GM15510 (cell line): ENCODE measurements around the gene ACTG1.

ENCODE experiments used
- POLR2A ChIP-seq: IDR thresholded peaks from 3 replicates; pipeline ENCODE4 v1.6.1; 2011; ENCODE audit warnings: borderline replicate concordance; ENCODE audit not compliant: insufficient read length; ENCODE audit errors: extremely low read depth

Gene ACTG1

DNA sequence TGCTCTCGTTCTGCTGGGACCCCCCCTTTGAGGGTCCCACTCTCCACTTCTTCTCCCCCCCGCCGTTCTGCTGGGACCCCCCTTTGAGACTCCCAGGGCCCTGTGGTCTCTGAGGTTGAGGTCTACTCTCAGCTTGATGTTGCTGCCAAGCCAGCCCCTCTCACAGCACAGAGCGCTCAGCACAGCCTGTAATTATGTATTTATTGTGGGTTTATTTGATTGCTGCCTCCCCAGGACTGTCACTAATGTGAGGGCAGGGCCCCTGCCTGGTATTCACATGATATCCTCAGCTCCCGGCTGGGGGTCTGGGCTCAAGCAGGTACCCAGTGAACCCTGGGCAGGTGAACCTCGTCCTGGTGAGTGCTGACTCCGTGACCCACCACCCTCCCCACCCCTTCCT, 35.4 kb downstream of the ACTG1 start:
- TF ChIP-seq POLR2A = no peak

DNA sequence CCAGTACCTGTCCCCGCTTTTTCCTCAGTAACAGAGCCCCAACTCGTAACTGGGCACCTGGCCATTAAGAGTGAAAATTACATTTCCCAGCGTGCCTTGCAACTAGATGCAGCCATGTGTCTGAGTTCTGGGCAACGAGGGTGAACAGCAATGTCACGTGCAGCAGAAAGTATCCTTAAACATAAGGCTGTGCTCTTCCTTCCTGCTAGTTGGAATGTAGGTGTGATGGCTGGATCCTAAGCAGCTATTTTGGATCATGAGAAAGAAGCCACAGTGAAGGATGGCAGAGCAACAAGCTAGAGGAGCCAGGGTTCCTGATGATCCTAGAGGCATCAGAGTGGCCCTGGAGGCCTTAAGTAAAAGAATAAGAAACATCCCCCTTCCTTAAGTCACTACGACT, 36.0 kb downstream of the ACTG1 start:
- TF ChIP-seq POLR2A = no peak

DNA sequence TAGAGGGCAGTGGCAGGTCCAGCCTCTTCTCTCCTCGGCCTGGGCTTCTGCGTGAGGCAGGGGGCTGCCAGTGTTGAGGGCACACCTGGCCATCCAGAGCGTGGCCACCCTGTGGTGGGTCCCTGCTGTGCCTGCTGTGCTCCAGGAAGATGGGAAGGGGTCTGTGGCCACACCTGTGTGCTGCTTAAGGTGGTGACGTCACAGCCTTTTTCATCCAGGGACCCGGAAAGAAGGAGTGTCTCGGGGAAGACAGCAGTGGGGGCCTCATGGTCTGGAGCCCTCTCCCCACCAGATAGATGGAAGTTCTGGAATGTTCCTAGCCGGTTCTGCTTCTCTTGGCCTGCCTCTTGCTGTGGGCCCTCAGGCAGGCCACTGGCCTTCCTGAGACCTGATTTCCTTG, 36.5 kb downstream of the ACTG1 start:
- TF ChIP-seq POLR2A = no peak

DNA sequence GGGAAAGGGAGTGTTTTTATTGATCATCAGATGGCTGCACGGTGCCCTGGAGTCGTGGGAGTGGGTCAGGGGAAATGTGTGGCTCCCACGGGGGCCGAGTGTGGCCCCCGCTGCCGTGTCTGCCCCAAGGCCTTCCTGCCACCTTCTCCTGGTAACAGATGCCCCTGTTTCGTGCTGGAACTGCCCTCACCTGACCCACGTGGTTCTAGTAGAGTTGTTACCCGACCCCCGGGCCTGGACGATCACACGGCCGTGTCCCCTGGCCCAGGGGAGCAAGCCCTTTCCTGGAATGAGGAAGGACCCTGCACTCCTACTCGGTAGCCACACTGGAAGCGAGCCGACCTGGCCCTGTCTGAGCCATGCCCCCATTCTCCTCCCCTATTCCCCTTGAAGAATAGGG, 37.6 kb downstream of the ACTG1 start:
- no peak for TF ChIP-seq POLR2A

DNA sequence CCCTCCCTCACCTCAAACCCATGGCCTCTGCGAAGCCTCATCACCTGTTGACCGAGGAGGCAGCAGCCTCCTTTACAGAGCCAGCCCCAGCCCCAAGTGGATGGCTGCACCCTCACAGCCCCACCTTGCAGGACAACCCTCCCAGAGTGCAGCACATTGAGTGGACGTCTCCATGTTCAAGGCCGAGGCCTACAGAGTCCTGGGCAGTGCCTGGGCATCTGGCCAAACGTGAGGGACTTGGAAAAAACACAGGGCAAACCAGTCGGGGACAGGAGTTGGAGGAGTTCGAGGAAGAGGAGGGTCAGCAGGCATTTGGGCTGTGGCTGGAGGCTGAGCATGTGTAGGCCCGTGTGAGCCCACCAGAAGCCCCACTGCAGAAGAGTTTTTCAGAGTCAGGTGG, 39.6 kb downstream of the ACTG1 start:
- no peak for TF ChIP-seq POLR2A

DNA sequence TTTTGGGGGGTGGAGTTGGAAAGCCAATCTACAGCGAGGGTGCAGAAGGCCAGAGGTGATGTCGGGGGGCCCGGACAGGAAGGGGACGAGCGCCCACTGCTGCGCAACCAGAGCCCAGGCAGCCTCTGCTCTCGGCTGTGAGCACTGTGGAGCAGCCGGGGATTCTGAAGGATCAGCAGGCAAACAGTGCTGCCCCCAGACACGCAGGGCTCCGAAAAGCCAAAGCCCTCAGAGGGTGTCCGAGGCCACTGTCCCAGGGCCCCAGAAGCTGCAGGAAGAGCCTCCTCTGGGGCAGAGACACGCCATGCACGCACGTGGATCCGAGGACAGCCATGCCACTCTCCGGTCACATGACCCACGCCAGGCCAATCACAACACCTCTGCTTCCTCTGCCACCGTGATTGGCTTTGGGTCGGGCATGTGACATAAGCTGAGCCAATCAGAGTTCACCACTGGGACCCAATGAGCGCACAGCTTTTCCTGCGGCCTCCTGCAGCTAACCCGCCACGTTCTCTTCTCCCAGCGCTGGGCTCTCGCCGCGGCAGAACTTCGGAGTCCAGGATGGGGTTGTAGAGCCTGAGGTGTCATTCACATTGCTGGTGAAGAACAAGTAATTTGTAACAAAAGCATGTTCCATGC, 40.7 kb downstream of the ACTG1 start:
- no peak for TF ChIP-seq POLR2A

DNA sequence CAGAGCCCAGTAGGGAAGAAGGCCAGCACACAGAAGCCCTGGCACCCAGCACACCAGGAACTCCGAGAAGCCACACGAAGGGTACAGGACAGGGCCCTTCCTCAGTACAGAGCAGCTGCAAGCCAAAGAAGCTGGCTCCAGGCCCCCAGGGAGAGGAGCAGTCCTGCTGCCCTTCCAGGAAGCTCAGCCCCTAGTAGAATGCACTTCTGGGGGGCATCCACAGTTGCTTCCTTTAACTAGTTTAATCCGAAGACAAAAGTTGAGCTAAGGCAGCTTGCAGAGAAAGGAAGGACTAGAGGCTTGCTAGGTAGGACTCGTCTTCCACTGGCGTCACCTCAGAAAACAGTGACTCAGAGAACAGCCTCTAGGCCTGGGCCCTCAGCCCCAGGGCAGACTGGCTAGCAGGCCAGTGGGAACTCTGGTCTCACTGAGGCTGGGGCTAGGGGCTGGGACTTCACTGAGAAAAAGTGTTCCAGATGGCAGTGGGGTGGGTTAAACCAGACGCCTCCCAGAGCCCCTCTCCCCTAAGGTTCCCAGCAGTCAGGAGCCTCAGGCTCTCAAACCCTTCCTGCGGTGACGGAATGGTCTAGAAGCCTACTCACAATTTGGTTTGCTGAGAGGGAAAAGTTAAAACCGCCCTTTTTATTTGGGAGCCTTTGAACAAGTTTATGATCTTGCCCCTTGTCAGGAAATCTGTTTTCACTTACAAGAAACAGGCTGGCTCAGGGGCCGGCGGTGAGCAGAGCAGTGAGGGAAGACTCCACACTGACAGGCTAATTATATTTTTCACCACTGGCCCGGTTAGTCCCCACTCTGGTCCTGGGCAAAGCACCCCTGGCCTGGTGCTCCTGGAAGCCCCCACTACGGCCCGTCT, 41.4 kb downstream of the ACTG1 start:
- no peak for TF ChIP-seq POLR2A

DNA sequence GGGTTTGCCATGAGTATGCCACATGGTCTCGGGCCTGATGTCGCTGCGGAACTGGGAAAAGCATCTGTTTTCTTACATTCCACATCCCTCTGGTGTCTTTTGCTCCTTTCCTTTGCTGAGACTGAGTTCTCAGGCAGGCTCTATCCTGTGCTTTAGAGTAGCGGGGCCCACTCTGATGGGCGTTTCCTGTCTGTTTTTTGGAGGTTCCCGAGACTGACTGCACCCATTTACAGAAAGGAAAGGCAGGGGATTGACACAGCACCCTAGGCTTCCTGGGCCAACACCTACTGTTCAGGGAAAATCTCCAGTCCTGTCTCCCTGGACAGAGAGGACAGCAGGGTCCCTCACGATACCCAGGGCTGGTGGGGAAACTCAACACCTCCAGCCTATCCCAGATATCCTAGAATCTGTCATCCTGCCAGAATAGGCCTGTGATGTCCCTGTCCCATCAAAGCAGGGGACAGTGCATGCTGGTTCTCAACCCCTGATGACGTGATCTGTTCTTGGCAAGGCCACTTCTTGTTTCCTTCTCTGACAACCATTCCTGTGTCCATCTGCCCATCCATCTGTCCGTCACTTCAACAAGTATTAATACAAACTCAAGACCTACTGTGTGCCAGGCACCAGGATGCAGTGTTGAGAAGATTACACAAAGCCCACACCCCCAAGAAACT, 42.2 kb downstream of the ACTG1 start:
- no peak for TF ChIP-seq POLR2A

DNA sequence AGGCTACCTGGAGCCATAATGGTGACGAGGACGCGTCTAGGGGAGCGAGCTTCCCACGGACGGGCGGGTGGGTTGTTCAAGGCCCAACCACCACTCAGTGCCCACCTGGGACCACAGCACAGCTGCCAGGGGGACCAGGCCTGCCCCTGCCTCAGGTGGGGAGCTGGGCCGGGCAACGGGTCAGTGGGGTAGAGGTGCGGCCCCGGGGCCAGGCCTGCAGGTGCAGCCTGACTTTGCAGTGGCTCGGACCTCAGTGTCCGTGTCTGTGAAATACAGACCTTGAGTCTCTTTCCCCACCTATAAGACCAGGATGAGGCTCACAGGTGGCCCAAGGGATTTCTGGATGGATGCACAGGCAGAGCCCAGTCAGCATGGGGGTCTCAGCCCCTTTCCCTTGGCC, 43.3 kb downstream of the ACTG1 start:
- TF ChIP-seq POLR2A = no peak

DNA sequence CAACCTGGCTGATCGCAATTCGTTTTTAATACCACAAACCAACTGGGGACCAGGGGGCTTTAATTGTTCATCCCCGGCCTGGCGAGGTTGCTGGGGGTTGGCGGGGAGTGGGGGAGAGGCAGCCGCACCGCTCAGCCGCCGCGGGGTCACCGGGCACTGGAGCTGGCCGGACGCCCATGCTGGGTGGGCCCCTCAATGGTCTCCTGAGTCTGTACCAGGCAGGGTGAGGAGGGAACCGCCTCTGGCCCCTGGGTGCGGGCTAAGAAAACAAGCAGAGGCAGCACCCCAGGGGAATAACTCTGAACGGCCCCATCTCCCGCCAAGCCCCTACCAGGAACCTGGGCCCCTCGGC, 43.9 kb downstream of the ACTG1 start:
- no peak for TF ChIP-seq POLR2A

DNA sequence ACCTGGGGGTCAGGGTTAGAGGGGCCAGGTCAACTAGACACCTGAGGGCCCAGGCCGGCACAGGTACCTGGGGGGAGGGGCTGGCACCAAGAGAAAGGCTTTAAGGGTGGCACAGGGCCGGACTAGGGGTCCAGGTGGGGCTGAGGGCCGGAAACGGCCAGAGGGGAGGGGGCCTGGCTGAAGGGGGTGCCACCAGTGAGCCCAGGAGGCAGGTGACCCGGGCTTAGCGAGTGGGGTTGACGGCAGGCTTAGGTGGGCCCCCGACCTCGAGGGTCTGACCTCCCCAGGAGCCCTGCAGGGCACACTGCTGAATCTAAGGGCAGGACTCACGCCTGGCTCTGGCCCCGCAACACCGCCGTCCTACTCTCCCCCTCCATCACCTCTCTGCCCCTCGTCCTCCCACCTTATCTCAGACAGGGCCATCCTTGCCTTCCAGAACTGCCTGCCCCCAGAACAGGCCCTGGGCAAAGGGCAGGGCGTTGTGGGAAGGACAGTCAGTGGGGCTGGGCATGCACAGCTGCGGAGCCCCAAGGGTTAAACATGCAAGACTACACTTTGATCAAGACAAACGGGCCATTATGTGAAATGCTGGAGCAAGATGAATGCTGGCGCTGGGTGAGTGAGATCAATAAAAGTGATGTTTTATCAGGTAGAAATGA, 44.4 kb downstream of the ACTG1 start:
- no peak for TF ChIP-seq POLR2A

DNA sequence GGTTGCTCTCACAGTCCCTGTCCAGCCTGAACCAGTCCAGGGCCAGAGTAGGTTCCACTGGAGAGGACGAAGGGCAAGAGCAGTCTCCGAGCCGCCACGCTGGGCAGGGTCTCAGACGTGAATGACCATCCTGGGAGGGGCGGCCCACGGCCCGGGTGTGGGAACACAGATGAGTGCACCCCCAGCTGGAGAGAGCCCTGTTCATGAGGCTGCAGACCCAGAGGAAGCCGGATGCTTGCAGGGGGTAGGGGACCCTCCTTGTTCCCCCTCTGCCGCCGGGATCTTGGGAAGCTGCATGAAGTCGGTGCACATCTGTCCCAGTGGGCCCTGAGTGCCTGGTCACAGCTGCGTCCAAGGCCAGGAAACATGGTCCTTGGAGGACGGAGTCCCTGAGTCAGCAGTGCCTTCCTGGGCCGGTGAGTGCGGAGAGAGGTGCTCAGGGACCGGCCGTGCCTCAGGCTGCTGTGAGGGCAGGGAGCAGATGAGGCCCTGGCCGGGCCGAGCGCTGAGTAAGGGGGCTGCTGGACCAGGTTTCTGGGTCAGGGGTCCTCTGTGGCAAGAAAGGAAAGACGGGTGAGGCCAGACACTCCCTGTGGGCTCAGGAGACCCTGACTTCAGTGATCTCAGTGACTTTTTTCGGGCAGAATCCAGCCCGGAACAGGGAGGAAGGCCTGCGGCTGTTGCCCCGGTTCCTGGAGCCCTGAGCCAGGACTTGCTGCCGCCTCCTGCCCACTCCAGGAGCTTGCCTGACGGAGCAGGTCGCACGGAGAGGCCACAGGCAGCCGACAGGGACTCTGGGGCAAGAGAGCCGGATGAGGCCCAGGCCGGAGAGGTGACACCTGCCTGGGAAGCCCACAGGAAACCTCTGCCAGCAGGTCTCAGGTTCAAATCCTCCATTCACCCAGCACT, 45.8 kb downstream of the ACTG1 start:
- TF ChIP-seq POLR2A = no peak

DNA sequence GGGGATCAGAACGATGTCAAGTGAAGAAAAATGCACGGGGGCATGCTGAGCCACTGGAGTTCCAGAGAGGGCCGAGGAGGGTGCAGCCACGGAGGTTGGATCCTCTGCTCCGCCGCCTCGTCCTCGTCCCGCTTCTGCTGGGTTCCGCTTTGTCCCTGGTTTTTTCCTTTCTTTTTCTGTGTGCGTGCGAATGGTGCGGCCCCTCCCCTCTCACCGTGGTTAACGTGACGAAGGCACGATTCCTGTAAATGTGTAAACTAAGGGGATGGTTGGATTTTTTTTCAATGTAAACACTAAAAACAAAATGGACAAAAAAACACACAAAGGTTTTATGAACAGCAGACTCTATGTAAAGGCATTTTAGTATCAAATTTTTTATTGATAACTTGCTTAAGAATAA, 46.7 kb downstream of the ACTG1 start:
- no peak for TF ChIP-seq POLR2A

DNA sequence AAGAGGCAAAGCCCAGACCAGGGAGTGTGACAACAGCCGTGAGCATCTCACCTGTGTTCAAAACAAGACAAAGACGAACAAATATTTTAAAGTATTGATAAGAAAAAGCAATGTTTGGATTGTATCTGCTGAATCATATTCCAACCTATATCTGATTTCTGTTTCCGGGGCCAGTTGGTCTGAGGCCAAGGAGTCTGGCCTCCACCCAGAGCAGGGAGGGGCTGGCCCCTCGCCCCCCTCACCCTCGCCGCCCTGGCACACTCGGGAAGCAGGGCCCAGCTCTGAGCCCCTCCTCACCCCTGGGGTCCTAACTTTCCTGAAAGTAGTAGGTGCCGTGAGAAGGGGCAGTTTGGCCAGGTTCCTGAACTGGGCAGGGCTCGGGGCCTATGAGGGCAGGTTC, 48.0 kb downstream of the ACTG1 start:
- TF ChIP-seq POLR2A = no peak
